Measurements from ENCODE around the gene PDIA6.

The PDIA6 gene

GRCh38 chr2:10812362-10813162 lies at the start of gene PDIA6:
Gene PDIA6, minus strand, starts transcription at chr2:10812785. Its CDS starts 89 bp downstream, at chr2:10812696.
- peak; percentile 97 for DNase-seq (ENCODE audit: low spot score)

GRCh38 chr2:10862330-10862729 lies 49.7 kb upstream of the PDIA6 start:
- DNase-seq (ENCODE audit: low spot score), result no peak

- DNase-seq (ENCODE audit: low spot score), result no peak
Measured at GRCh38 chr2:10861765-10862164, 49.2 kb upstream of the PDIA6 start.

DNA sequence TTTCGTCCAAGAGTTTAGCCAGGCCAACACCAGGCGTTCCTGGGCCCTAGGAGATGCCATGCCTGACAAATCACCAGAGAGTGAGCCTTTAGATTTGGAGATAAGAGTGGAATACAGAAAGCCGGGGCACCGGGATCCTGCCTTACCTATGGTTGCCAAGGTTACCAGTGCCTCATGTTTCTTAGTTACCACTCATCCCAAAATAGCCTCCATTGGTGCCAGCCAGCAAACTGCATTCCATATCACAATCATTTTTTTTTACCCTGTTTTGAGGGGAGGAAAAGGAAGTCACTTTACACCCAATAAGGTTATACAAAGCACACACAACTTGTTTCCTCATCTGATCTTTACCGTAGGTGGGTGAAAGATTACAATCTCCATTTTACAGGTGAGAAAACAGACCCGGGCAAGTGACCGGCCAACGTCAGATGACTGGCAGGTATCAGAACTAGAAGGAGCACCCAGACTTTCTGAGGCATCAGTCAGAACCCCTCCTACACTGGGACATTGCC lies 48.3 kb upstream of the PDIA6 start:
- DNase-seq (ENCODE audit: low spot score), result no peak

- DNase-seq (ENCODE audit: low spot score), result no peak
Measured at GRCh38 chr2:10860081-10860813, 47.7 kb upstream of the PDIA6 start.

DNA sequence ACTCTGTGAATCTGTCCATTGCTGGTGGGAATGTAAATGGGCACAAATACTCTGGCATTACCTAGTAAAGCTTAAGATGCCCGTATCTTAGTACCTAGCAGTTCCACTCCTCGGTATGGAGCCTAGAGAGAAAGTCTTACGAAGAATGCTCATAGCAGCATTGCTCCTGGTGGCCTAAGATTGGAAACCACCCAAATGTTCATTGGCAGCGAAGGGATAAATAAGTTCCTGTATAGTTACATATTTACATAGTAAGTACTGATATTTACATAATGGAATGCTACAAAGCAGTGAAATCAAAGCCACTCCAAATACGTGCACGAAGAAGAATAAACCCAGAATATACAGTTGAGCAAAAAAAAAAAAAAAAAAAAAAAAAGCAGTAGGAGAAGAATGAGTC lies 46.7 kb upstream of the PDIA6 start:
- DNase-seq (ENCODE audit: low spot score), result no peak

DNA sequence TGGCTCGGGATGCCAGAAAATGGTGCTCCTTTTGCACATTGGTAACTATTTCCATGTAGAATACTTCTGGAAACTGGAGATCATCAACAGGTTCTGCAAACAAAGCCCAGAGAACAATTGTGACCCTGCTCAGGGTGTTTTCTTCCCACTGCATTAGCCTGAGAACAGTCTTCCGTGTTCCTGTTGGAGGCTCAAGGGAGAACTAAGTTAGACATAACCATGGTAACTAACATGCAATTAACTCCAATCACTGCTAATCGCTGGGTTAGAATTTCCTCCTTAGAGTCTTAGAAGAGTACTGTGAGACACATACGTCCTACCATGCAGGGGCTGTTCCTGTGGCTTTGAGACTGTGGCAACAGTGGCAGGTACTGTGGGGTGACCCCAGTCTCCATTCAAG lies 36.0 kb upstream of the PDIA6 start:
- no peak for DNase-seq (ENCODE audit: low spot score)

- DNase-seq (ENCODE audit: low spot score), result no peak
Measured at GRCh38 chr2:10847008-10847407, 34.4 kb upstream of the PDIA6 start.

DNA sequence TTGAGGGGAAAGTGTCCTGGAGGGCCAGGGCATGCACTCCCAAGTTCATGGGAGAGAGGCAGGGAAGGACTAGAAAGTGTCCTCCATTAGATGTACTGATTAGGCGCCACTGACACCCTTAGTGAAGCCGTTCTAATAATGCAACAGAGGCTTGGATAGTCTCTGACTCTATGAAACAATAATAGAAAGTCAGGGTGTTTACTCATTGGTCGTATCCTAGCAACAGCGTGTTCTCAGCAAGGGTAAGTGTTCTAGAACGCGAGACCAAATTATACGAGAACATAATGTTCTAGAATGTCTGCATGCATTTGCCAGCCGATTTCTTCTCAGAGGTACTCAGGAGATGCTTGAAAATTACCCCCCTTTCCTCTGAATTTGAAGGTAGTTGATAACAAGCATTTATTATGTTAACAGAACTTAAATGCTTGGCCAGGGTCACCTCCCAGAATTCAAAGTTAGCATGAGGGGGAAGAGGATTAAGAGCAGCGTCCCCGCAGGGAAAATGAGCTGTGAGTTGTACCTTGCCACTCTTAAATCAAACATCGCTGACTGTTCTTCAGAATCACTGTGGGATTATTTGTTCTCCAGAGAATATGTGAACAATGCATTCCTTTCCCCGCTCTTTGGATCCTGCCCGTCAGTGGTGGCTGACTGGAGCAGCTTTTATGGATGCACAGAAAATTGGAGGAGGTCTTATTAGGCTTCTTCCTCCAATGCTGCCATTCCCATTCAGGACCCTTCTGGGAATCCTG lies 33.7 kb upstream of the PDIA6 start:
- no peak for DNase-seq (ENCODE audit: low spot score)

GRCh38 chr2:10845640-10846039 lies 33.1 kb upstream of the PDIA6 start:
- no peak for DNase-seq (ENCODE audit: low spot score)

DNA sequence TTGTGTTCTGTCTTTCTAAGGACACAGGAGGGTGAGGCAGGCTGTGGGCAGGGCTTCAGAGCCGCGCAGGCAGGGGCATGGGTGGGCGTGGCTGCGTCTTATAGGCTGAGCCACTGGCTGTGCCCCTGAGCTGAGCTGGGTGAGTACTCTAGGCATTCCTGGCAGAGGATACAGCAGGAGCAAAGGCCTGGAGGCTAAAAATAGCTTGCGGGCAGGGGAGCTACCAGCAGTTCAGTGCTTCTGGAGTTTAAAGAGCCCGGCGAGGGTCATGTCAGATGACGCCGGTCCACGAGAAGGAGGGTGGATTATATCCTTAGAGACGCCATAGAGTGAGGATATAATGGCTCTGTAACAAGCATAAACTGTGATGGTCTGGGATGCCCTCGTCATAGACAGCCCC lies 31.5 kb upstream of the PDIA6 start:
- peak; percentile 92 for DNase-seq (ENCODE audit: low spot score)

DNA sequence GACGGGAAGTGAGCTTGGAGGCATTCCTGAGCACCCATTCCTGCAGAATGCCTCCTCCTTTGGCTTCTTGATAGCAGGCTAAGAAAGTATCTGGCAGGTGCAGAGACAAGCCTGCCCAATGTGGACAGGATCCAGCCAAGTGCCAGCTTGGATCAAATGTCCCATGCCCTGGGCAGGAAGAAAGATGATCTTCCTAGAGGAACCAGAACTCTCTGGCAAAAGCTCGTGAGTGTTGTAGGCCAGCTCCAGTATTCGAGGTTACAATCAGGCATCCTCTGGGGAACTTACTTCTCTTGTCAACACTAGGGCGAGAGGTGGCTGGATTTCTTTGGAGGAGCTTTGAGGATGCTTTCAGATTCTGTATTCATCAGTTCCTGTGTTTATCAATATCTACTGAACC lies 29.9 kb upstream of the PDIA6 start:
- DNase-seq (ENCODE audit: low spot score), result no peak

DNA sequence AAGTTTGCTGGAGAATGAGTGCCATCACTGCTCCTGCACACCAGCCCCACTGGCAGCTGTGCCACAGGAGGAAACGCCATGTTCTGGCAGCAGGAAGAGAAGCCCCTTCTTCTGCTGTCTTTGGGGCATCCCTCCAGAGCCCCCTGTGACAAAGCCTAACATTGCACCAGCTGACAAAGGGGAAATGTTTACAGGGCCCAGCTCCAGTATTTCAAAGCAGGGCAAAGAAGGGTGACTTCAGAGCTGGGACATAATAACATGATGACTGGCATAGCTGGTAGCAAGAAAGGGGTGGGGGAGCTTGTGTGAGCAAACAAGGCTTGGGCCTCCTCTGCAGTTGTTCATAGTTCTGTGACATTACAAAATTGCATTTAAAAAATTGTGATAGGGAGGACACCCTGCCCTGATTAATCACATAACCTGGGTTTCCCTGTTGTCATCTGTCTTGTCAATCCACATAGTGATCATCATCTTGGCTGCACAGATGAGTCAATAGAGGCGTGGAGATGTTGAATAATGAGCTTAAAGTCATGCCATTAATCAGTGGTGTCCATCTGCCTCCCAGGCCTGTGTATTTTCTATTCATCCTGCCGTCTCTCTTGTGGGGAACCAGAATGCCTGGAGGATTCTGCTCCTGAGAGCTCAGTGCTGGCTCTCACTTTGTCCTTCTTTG lies 29.1 kb upstream of the PDIA6 start:
- DNase-seq (ENCODE audit: low spot score), result no peak

GRCh38 chr2:10839813-10840212 lies 27.2 kb upstream of the PDIA6 start:
- no peak for DNase-seq (ENCODE audit: low spot score)

DNA sequence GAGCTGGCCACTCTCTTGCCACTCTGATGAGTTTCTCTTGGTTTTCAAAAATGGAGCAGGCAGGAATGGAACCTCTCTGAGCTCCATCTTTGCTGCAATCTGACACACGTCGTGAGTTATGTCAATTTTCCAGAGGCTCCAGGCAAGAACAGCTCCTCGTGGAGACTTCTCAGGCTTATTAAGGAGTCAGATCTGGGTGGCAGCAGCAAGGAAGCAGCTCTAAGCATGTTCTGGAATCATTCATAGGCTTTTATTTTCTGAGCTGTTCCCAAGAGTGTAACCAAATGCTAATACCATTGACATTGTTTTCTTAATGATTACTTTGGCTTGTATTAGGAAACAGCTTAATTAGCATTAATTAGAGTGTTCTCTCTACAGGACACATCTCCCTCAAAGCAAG lies 26.1 kb upstream of the PDIA6 start:
- DNase-seq (ENCODE audit: low spot score), result no peak

DNA sequence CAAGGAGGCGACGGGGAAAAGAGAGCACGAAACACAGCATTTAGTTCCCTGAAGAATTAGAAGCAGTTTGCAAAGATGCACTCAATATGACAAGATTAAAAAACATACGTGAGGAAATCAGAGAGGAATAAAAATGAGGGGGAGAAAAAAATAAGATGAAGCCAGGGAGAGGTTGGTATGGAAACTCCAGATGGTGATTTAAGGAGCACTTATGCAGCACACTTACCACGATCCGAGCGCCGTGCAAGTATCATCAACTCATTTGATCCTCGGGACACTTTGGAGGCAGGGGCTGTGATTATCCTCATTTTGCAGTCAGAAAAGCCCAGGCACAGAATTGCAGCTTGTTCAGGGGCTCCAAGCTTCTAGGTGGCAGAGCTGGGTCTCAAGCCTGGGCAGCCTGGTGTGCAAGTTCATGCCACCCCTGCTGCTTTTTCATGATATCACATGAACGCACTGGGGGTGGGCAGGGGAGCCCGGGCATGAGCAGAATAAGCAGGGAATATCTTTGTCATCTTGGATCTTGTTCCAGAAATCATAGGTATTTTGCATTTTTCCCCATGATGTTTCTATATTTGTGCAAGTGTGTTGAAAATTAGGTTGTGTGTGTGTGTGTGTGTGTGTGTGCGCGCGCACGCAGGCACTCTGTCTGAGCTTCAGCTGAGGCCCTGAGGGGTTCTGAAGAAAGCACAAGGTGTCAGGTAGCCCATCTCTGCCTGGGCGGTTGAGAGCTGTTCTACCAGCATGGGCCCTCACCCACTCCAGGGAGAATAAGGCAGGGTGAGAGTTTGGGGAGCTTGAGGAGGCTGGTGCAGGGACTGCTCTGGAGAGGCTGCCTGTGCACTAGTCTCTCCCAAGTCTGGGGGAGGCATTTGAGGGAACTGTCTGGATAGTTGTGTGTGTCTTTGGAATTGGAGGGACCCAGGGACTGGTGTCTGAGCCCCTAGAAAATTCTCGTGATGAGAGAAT lies 25.0 kb upstream of the PDIA6 start:
- DNase-seq (ENCODE audit: low spot score), result no peak

DNA sequence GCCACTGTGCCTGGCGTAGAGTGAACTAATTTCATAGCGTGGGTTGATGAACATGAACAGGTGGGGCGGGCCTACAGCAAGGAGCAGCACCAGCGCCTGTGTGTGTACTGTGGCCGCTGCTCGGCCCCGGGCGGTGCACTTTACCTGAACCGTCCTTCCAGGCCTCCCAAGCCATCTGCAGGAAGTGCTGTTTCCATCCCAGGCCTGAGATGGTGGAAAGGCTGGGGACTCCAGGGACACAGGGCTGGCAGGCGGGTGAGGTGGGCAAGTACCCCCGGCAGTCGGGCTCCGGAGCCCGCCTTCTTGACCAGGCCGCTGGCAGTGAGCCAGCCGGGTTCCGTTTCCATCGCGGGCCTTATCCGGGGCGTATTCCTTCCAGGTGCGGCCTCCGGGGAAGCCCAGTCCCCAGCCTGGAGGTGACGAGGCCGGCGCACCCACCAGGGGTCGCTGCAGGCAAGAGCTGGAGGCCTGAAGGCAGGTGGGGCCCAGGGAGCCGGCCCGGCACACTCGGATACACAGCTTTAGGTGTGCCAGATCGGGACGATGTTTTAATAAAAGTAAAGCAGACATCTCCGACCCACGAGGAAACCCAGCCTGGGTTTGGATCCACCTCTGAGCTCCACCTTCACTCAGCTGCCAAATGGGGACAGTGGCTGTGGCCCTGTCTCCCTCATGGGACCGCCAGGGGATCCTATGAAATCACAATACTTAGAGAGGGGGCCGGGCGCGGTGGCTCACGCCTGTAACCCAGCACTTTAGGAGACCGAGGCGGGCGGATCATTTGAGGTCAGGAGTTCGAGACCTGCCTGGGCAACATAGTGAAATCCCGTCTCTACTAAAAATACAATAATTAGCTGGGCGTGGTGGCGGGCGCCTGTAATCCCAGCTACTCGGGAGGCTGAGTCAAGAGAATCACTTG lies 22.7 kb upstream of the PDIA6 start:
- peak; percentile 70 for DNase-seq (ENCODE audit: low spot score)

- no peak for DNase-seq (ENCODE audit: low spot score)
Measured at GRCh38 chr2:10834068-10834655, 21.6 kb upstream of the PDIA6 start.

DNA sequence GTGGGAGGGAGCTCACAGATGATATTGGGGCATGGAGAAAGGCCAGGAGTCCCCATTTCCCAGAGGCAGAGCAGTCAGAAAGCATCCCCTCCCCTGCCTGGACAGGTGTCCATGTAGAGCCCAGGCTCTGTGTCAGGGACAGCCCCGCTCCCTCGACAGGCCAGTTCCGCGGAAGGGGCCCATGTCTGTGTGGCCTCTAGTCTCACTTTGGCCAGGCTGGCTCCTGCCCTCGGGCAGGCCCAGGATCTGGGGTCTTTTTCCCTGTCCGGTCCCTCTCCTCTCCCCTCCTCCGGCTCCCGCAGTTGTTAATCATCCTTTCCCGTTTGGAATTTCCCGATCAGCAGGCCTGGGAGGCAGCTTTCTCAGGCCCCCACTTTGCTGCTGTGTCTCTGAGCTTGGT lies 20.4 kb upstream of the PDIA6 start:
- no peak for DNase-seq (ENCODE audit: low spot score)
